Measurements from ENCODE around the gene TXNRD2.
"Not testable (repeated sequence)": the region's sequence is repeated elsewhere in the genome, so short reads cannot be mapped to it uniquely, and the experiment has no call there.

The TXNRD2 gene

DNA sequence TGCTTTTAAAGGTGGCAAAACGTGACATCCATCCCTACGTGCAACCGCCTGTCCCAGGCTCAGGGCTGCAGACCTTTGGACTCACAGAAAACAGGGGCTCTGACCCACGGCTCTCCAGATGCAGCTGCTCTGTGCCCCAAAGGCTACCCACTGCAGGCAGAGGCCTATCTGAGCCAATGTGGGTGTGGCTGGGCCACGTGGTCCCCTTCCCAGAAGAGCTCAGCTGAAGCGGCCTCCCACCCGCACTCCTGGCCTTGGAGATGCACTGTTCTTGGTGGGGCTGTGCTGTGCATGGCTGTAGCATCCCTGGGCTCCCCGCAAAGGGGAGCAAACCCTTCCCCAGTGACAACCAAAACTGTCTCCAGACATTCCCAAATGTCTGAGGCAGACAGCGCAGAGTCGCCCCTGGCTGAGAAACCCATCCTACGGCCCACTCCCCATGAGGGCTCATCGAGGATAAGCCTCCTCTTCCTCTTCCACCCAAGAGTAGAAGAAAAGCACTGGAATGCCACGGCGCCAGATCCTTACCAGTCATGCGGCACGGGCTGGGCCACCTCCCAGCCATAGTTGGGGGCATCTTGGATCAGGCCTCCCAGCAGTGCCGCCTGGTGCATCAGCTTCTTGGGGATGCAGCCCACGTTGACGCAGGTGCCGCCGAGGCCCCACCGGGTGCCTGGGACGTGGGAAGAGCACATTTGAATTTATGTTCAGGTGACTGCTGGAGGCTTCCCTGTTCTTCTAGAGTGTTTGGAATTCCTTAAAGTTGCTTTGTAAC lies 23.1 kb downstream of the TXNRD2 start:
- FAIRE-seq, result no peak

DNA sequence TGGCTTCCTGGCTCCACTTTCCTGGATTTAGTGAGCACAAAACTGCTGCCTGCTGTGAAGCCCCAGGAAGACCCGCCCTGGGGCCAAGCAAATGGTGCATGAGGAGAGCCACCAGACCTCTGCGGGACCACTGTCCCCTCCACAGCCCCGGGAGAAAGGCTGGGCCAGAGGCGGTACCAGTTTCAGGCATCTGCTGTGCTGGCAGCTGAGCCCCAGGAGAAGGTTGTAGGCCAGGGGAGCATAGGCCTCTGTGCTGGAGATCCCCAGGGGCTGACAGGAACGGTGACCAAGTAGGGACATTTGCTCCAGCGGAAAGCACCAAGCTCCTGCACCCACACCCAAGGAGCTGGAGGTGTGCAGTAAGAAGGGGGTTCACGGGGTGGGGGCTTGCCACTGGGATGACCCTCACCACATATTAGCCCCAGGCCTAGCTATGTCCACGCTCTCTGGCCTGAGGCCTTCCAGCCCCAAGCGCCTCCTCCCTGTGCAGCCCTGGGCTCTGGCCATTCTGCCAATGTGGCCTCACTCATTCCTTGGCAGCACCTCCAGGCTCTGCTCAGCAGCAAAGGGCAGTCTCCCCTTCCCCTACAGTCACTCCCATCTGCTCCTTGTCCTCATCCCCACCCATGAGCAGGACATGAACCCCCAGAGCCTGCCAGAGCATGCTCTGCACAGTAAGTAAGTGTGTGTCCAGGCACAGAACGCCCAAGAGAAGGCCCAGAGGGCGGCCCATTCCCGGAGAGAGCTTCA lies 24.1 kb downstream of the TXNRD2 start:
- no peak for FAIRE-seq

DNA sequence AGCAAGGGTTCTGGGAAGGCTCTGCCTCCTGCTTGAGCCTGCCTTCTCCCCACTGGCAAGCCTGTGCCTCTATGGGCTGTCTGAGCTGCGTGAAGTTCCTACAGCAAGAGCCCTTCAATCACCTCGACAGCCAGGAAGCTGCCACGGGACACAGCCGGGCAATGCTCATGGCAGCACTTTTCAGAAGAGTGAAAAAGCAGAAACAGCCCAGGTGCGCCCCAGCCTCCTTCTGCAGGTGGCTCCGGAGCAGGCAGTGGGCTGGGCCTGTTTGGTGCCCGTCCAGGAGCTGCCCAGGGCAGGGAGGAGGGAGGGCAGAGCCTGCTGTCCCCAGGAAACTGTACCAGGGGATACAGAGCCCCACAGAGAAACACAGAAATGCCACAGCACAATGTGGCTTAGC lies 24.7 kb downstream of the TXNRD2 start:
- no peak for FAIRE-seq

DNA sequence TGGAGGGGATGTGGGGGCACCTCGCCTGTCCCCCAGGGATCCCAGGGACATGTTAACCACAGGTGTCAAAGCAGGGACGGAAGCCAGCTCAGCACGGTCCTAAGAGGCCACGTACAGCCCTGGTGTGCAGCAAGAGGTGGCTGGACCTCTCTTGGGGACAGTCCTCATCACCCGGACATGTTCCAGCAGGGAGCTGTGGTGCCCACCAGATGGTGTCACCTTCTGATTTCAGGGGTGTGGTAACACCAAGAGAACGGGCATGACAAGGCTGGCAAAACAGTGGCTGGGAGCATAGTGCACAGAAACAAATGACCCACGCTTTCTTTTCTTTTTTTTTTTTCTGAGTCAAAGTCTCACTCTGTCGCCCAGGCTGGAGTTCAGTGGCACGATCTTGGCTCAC lies 25.6 kb downstream of the TXNRD2 start:
- FAIRE-seq, result no peak

DNA sequence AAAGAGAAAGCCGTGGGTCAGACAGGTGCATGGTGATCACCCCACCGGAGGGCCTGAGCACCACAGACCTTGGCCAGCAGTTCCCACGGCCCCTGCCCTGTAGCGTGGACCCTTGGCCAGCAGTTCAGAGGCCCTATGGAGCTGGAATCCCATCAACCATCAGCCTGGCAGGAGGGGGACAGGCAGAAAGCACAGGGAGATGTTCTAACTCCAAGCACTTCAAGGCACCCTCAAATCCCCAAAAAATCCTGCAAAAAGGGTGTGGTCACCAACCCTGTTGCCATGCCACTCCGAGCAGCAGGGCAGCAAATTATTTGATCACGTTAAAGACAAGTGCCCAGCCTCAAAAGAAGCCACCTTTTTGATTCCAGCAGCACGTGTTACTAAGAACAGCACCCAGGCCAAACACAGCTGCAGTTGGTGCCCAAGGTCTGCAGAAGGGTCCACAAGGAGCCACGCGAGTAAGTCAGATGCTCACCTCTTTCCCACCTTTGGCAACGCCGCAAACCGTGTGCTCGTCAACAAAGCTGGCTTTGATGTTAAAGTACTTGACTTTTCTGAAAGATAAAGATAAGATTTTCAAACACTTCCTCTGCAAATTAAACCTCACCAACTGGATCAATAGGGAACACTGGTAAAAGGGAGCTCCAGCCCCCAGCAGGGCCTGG lies 26.2 kb downstream of the TXNRD2 start:
- FAIRE-seq, result no peak

DNA sequence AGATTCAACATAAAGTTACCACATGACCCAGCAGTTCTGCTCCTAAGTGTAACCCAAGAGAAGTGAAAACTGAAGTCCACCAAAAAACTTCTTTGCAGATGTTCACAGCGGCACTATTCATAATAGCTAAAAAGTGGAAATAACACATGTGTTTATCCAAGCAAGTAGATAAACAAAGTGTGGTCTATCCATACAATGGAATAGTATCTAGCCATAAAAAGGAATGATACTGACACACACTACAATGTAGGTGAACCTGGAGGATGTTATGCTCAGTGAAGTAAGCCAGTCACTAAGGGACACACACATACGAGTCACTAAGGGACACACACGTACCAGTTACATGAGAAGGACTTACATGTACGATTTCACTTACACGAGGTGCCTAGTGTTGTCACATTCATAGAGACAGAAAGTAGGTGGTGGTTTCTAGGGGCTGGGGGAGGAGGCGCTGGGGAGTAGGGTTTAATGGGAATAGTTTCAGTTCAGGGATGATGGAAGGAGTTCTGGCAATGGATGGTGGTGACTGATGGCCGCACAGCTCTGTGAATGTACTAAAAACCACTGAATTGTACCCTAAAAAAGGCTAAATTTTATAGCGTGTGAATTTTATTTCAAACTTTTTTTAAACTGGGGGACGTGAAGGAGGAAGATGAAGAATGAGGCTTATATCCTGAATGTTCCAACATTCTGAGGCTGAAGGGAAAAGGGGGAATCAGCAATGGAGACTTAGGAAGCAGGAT lies 27.2 kb downstream of the TXNRD2 start:
- no peak for FAIRE-seq

DNA sequence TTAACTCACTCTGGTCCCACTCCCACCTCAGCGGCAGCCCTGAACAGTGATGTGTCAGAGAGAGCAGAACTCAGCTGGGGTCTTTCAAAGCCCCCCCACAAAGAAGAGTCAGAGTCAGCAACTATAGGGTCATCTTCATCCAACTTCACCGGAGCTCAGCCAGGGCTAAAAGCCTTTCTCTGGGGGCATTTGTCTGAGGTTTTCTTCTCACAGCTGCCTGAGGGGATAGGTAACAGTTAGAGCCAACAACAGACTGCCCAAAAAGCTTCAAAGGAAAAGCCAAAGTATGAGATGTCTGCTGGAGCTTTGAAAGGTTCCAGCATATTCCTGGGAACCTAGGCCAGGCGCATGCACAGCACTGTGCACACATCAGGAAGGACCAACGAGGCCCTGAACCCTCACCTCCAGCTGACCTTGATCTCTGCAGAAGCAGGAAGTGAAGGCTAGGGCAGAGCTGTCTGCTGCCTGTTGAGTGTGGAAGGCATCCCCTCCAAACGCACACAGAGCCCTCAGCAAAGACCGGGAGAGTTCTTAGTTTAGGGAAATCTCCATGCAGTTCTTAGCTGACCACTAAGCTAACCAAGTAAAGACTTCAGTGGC lies 28.2 kb downstream of the TXNRD2 start:
- FAIRE-seq, result no peak

DNA sequence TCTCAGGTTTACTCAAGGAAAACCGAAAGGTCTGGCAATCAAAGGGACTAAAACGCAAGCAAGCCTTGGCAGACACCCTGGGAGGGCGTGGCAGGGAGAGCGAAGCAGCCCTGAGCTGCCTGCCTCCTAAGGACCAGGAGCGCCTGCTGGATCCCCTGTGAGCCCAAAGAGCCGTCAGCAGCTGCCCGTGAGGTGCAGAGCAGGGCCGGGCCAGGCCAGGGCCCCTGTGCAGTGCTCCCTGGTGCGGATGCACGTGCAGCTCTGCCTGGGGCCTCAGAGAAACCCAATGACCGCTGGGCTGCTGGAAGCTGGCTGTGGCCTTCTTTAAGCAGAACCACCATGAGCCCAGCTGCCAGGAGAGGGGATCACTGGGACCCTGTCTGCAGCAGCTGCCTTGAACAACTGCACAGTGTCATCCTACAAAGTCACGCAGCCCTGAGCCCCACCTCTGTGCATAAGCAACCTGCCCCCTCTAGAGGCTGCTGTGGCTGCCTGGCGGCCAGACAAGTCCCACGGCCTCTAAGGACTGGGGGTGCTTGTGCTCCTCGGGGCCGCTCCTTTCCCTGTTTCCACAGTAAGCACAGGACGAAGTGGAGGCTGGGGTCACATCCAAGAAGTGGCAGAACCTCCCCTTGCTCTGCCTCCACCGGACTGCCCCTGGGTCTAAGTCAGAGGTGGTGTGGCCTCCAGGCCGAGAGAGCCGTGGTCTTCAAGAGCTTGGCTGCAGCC lies 29.2 kb downstream of the TXNRD2 start:
- no peak for FAIRE-seq

DNA sequence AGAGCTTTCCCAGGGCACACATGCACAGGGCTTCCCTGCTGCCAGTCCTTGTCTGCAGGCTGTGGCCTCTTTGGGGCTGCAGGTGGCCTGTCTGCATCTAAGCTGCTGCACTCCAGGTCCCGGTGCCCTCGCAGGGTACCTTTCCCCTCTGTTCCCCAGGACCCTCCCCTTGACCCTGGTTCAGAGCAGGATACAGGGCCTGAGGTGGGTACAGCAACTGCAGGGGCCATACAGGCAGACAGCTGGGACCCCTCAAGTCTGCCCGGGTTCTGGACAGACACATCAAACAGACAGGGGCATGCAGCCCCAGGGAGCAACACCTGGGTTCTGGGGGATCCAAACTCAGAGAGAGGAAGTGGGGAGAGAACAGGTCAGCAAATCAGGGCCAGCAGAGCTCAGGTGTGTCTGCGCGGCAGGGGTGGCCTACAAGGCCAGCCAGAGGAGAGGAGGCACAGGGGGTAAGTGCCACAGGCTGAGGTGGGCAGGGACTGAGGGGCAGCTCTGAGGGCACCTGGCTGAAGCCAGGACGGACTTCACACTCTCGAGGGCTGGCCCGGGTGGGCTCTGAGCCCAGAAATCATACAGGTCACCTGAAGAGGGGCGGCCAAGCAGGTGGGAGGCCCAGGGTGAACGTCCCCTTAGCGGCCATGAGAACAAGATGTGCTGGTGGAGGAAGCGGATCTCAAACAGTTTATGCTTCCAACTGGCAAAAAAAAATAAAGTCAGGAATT lies 29.9 kb downstream of the TXNRD2 start:
- no peak for FAIRE-seq

DNA sequence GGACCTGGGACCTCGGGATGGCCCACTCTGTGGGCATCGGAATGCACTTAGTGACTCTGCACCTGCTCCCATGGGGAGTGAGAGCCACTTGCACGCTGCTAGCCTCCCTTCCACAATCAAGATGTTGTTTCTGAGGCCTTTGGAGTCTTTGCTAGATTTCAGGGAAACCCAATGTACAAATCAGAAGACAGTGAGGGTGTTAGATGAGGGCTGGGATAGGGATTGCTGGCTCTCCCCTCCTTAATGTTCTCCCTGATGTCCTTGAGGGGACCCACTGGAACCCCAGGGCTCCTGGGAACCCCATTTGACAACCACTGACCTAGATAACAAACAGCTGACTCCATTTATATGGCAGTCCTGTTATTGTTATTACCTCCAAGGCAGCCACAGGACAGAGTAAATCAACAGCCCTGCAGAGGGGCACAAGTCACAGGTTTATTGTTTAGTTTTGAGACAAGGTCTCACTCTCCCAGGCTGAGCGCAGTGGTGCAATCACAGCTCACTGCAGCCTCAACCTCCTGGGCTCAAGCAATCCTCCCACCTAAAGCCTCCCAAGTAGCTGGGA lies 31.4 kb downstream of the TXNRD2 start:
- FAIRE-seq, result no peak

DNA sequence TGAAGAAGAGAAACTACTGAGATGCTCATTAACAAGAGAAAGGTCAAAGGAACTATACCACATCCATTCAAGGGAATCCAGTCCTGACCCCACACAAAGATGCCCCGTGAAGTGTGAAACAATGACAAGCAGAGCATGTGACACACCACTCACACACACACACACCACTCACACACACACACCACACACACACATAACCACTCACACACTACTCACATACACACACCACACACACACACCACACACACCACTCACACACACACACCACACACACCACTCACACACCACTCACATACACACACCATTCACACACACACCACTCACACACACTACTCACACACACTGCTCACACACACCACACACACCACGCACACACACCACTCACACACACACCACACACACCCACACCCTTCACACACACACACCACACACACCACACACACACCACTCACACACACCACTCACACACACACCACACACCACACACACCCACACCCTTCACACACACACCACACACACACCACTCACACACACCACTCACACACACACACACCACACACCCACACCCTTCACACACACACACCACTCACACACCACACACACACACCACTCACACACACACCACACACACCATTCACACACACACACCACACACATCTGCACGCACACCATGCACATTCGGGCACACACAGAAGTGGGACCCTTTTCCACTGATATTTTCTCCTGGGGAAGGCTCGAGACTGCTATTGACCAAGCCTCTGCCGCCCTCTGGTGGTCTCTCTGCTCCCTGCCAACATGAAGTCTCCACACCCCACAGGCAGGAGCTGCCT lies 32.1 kb downstream of the TXNRD2 start:
- peak; percentile 28 for FAIRE-seq

DNA sequence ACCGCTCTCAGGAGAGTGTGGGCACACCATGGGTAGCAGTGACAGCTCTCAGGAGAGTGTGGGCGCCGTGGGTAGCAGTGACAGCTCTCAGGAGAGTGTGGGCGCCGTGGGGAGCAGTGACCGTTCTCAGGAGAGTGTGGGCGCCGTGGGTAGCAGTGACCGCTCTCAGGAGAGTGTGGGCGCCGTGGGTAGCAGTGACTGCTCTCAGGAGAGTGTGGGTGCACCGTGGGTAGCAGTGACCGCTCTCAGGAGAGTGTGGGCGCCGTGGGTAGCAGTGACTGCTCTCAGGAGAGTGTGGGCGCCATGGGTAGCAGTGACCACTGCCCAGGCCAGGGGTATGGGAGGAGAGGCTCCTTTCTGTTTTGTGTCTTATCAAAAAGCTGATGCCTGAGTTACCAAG lies 33.7 kb downstream of the TXNRD2 start:
- FAIRE-seq, result not testable (repeated sequence)

DNA sequence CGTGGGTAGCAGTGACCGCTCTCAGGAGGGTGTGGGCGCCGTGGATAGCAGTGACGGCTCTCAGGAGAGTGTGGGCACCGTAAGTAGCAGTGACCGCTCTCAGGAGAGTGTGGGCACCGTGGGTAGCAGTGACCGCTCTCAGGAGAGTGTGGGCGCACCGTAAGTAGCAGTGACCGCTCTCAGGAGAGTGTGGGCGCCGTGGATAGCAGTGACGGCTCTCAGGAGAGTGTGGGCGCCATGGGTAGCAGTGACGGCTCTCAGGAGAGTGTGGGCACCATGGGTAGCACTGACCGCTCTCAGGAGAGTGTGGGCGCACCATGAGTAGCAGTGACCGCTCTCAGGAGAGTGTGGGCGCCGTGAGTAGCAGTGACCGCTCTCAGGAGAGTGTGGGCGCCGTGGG lies 34.8 kb downstream of the TXNRD2 start:
- not testable (repeated sequence) for FAIRE-seq

DNA sequence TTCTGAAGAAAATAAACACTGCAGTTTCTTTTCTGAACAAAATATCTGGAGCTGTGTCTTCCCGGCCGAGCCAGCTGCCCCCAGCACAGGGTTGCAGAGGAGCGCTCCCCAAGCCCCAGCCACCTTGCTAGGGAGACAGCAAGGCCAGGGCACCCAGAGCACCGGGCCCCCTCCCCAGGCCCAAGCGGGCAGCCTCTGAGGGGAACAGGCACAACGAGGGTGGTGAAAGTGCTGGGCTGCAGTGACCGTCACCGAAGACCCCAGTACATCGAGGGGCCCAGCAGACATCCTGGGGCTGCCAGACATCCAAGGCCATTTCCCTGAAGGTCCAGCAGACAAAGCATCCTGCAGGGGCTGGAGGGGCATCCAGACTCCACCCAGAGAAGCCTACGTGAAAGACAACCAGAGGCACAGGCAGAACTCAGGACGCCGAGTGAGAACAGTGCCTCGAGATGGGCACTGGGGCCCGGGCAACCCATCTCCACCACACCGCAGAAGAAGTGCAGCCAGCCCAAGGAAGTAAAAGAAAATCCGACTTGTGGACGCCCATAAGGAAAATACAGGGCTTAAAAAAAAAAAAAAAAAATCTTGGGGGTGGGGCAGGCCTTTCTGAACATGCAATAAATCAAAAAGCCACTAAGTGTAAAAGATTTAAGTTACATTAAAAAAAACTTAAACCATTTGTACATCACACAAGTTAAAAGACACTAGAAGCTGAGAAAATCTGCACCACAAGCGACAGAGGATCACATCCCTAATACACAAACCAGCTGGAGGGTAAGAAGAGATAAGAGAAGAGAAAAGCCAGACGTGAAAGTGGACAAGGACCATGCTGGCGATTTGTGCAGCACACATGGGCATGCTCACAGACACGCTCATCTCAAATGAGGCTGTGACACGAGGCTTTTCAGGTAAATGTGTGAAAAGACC lies 36.0 kb downstream of the TXNRD2 start:
- no peak for FAIRE-seq

DNA sequence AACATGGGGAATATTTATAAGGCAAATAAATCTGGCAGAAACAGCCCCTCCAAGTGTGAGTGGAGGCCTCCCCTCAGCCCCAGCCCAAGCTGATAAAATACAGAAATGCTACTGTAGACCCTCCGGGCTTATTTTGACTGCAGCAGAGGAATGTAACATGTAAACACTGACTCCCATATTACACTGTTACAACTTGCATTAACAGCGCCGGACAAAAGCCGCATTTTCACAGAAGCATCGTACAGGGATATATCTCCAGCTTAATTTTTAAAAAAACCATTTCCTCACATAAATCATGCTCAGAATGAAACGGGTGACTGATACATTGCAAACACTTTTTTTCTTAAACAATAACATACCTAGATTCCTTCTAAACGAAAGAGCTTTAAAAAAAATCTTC lies 36.7 kb downstream of the TXNRD2 start:
- FAIRE-seq, result no peak

DNA sequence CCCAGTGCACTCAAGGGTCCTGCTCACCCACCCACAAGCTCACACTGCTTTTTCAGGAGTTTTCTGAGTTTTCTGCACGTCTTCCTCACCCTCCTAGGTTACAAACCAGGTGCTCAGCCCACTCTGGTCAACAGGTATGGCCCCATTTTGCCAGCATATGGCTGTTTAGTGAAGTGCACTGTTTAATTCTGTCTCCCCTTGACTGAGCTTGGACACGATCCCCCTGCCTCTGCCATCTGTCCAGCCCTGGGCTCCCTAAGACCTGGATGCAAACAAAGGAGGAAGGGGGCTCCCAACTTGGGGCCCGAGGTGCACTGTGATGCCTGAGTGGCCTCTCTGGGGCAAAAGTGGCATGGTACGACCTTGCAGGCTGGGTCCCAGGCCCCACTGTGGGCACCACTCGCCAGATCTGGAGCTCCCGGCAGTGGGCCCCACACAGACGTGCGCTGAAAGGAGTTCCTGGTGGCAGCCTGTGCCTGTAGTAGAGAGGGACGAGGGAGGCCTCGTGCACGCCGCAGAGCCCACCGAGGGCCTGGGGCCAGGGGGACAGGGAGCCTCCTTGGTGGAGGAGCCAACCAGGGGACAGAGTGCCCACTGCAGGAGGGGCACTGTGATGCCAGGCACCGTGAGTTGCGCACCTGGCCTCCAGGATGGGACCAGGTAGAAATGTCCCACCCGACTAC lies 37.3 kb downstream of the TXNRD2 start:
- no peak for FAIRE-seq

DNA sequence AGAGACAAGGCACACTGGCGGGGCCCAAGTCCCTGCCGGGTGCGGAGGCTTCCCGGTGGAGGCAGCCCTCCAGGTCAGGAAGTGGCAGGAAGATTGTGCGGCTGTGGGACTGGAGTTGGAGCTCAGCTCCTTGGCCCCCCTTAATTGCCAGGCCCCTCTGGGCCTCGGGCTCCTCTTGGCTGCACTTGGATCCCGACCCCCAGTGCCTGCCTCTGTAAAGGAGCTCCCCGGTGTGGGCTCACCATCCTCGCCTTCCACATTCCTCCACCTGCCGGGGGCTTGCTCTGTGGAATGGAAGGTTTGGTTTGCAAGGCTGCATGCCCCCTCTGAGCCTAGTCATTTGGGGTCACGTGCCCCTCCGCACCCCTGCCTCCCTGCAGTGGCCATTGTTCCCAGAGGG lies 38.1 kb downstream of the TXNRD2 start:
- FAIRE-seq, result no peak

DNA sequence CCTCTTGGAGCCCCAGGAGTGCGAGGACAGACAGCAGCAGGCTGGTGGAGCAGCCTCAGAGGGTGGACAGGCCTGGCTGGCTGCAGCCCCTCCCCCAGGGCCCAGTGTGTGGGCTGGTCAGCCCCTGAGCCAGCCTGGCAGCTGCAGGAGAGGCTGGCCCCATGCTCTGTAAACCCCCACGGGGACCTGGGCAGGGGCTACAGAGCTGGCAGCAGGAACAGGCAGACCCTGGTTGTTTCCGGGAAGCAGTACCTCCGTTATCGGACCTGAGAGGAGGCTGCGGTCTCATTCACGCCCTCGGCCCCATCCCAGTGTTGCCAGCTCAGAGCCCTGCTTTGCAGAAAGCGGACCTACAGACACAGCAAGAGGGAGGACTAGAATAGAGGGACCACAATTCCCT lies 38.6 kb downstream of the TXNRD2 start:
- no peak for FAIRE-seq

Data from G401.6 (cell line).